GM23338 (cell line): ENCODE results near the gene SERPINB13.

Experiments used
- CREB1 ChIP-seq: fragments of 250-450 bp; sonication (Bioruptor Pico); IDR thresholded peaks from 2 replicates; pipeline ENCODE4 v1.5.0; 2020; ENCODE audit warnings: low read depth, mild to moderate bottlenecking, moderate library complexity
- EZH2 ChIP-seq: fragments of 200-600 bp; sonication (generic); IDR thresholded peaks from one replicate; pipeline ENCODE4 v1.8.0; 2017; ENCODE audit warnings: antibody characterized with exemption, mild to moderate bottlenecking, low read depth; ENCODE audit not compliant: unreplicated experiment
- EZH2phosphoT487 ChIP-seq: fragments of 200-600 bp; sonication (generic); IDR thresholded peaks from one replicate; pipeline ENCODE4 v1.8.1; 2018; ENCODE audit warnings: antibody characterized with exemption; ENCODE audit not compliant: unreplicated experiment
- JUNB ChIP-seq: IDR thresholded peaks from one replicate; pipeline ENCODE4 v1.6.1; 2016; ENCODE audit warnings: antibody characterized with exemption; ENCODE audit not compliant: unreplicated experiment
- POLR2AphosphoS5 ChIP-seq: IDR thresholded peaks from 2 replicates; pipeline ENCODE4 v1.6.1; 2016; ENCODE audit warnings: antibody characterized with exemption, low read depth
- ZNF114 ChIP-seq: fragments of 250-450 bp; sonication (Bioruptor Pico); IDR thresholded peaks from 2 replicates; pipeline ENCODE4 v1.5.0; 2020; ENCODE audit warnings: mild to moderate bottlenecking, moderate library complexity
- ZNF331 ChIP-seq: fragments of 250-450 bp; sonication (Bioruptor Pico); IDR thresholded peaks from 2 replicates; pipeline ENCODE4 v1.5.0; 2020; ENCODE audit warnings: low read depth, mild to moderate bottlenecking, moderate library complexity
- TF ChIP-seq, protein P1 (sequence below), 2 experiments: fragments of 200-600 bp in 1 of 2; sonication (generic) in 1 of 2; conservative IDR thresholded peaks; 2 replicates each; pipeline versions ENCODE4 v1.5.1 to v1.6.1; 2016 to 2017; ENCODE audit warnings: antibody characterized with exemption in 2 of 2, low read depth in 2 of 2, mild to moderate bottlenecking in 2 of 2, moderate library complexity in 1 of 2
- TF ChIP-seq, protein P2 (sequence below): IDR thresholded peaks from one replicate; pipeline ENCODE4 v1.6.1; 2018; ENCODE audit warnings: antibody characterized with exemption; ENCODE audit not compliant: unreplicated experiment

DNA sequence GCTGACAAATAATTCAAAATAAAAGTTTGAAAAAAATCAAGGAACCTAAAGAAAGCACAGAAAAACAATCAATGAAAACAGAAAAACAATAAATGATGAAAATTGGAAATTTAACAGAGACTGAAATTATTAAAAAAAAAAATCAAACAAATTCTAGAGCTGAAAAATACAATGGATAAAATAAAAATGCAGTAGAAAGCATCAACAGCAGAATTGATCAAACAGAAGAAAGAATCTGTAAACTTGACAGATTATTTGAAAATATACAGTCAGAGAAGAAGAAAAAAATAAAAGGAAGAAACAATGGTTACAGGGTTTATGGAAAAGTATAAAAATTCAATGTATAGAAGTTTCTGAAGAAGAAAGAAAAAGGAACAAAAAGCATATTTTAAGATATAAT lies 40.7 kb downstream of the SERPINB13 start:
- TF ChIP-seq, protein P1, sequence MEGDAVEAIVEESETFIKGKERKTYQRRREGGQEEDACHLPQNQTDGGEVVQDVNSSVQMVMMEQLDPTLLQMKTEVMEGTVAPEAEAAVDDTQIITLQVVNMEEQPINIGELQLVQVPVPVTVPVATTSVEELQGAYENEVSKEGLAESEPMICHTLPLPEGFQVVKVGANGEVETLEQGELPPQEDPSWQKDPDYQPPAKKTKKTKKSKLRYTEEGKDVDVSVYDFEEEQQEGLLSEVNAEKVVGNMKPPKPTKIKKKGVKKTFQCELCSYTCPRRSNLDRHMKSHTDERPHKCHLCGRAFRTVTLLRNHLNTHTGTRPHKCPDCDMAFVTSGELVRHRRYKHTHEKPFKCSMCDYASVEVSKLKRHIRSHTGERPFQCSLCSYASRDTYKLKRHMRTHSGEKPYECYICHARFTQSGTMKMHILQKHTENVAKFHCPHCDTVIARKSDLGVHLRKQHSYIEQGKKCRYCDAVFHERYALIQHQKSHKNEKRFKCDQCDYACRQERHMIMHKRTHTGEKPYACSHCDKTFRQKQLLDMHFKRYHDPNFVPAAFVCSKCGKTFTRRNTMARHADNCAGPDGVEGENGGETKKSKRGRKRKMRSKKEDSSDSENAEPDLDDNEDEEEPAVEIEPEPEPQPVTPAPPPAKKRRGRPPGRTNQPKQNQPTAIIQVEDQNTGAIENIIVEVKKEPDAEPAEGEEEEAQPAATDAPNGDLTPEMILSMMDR (conservative IDR thresholded peaks at IDR 0.05; ENCODE audit: low read depth in 2 of 2) = no peak
- TF ChIP-seq EZH2 (no peak), POLR2AphosphoS5 (no peak), EZH2phosphoT487 (no peak), CREB1 (no peak), ZNF114 (no peak), ZNF331 (CRISPR knock-in tag) (no peak), JUNB (no peak)
- TF ChIP-seq, protein P2, sequence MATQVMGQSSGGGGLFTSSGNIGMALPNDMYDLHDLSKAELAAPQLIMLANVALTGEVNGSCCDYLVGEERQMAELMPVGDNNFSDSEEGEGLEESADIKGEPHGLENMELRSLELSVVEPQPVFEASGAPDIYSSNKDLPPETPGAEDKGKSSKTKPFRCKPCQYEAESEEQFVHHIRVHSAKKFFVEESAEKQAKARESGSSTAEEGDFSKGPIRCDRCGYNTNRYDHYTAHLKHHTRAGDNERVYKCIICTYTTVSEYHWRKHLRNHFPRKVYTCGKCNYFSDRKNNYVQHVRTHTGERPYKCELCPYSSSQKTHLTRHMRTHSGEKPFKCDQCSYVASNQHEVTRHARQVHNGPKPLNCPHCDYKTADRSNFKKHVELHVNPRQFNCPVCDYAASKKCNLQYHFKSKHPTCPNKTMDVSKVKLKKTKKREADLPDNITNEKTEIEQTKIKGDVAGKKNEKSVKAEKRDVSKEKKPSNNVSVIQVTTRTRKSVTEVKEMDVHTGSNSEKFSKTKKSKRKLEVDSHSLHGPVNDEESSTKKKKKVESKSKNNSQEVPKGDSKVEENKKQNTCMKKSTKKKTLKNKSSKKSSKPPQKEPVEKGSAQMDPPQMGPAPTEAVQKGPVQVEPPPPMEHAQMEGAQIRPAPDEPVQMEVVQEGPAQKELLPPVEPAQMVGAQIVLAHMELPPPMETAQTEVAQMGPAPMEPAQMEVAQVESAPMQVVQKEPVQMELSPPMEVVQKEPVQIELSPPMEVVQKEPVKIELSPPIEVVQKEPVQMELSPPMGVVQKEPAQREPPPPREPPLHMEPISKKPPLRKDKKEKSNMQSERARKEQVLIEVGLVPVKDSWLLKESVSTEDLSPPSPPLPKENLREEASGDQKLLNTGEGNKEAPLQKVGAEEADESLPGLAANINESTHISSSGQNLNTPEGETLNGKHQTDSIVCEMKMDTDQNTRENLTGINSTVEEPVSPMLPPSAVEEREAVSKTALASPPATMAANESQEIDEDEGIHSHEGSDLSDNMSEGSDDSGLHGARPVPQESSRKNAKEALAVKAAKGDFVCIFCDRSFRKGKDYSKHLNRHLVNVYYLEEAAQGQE = no peak
